NCI-H1417 treated with DMSO at 0.1 percent for 48 hours (cell line): ENCODE data around the gene ANGPTL2.

Source experiments
- DNase-seq: peaks from one replicate; lab custom pipeline; 2025; lab: John Stamatoyannopoulos, UW

ANGPTL2 gene

GRCh38 chr9:127093319-127094020 is 29.0 kb downstream of the ANGPTL2 start:
- no peak for DNase-seq

DNA sequence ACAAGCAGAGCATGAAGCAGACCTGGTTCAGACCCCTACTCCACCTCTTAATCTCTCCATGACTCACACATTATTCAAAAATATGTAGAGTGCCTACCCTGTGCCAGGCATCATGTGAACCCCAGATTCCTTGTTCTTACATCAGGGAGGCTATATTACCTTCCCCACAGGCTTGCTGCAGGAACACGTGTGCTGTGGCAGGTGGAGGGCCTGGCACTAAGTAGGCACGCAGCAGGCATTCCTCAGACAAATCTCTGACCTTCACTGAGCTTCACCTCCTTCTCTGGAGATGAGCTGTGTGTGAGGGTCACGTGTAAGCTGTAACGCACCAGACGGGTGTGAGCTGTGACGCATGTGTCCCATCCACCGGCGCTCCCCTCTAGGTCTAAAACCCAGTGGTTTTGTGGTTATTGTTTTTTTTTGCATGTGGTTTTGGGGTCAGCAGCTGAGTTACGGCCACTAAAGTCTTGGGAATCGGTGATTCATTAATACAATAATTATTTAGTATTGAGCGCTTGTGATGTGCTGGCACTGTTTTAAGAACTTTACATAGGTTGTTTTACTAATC is 30.3 kb downstream of the ANGPTL2 start:
- no peak for DNase-seq

DNA sequence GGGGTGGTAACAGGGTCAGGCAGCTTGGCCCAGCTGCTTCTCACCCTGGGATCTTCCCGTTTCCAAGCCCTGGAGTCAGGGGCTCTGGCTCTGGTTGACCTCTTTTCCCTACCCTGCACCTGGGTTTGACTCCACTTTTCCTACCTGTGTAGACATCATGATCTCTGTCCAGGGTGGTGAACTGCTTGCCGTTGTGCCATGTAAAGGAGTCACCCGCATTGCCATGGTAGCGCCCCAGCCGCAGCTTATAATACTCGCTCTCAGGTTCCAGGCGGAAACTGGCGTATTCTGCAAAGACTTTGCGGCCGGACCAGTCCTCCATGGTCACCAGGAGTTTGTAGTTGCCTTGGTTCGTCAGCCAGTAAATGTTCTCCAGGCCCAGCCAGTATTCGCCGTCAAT is 30.9 kb downstream of the ANGPTL2 start:
- no peak for DNase-seq

GRCh38 chr9:127090341-127090985 is 32.0 kb downstream of the ANGPTL2 start:
- no peak for DNase-seq

- no peak for DNase-seq
These were observed 32.8 kb downstream of the ANGPTL2 start for GRCh38 chr9:127089631-127090081.

DNA sequence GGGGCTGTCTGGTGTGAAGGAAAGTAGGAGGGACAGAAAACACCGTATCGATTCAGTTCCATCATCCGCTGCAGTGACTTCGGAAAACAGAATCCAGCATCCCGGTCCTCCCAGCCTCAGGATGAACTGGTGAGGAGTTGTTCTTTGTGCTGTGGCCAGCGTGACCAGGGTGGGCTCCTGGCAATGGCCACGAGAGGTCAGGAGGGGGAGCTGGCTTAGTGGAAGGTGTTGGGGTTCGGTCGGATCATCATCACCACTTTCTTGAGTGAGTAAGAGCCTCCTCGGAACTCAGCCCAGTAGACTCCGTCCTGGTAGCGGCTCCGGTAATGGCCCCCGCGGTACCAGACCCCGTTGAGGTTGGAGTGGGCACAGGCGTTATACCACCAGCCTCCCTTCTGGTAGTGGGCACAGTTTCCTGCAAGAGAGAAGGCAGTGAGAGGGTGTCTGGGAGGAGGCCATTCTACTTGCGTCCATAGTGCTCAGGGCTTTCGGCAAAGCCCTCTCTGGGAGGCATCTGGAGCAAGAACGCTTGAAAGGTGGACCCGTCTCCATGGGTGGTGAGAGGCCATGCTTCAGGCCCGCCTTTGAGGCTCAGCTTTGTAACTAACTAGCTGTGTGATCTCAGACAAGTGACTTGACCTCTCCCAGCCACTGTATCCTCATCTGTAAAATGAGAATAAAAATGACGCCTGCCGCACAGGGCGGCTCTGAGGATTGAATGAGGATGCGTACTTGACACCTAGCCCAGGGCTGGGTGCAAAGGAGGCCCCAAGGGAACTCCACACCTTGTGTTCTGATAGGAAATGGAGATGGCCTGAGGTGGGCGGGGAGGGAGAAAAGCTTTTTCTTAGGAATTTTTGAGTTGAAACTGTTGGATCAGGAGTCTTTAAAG is 33.5 kb downstream of the ANGPTL2 start:
- DNase-seq = no peak

GRCh38 chr9:127087836-127088235 is 34.6 kb downstream of the ANGPTL2 start:
- DNase-seq = no peak

- DNase-seq = no peak
These were observed 35.0 kb downstream of the ANGPTL2 start for GRCh38 chr9:127087411-127087810.

- DNase-seq = no peak
These were observed 35.7 kb downstream of the ANGPTL2 start for GRCh38 chr9:127086771-127087170.

DNA sequence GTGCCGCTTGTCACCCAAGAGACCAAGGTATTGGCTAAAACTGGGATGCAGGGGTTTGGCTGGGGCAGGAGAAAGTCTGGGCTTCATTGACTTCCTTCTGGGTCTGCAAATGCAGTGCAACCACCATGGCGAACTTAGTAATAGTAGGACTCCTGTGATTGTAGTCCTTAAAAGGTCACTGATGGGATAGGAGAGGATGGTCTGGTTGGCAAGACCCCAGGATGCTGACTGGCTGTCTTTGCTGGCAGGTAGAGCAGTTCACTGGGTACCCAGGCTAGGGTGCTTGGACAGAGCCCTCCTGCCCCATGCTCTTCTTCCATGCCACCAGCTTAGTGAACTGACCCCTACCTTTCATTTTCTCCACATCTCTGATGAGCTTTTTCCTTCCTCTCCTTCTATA is 37.2 kb downstream of the ANGPTL2 start:
- no peak for DNase-seq

GRCh38 chr9:127084076-127085039 is 38.1 kb downstream of the ANGPTL2 start:
- DNase-seq = no peak

GRCh38 chr9:127083138-127083980 is 39.1 kb downstream of the ANGPTL2 start:
- DNase-seq = no peak

GRCh38 chr9:127081250-127082185 is 40.9 kb downstream of the ANGPTL2 start:
- no peak for DNase-seq

GRCh38 chr9:127079446-127080140 is 42.8 kb downstream of the ANGPTL2 start:
- no peak for DNase-seq

GRCh38 chr9:127078988-127079387 is 43.4 kb downstream of the ANGPTL2 start:
- DNase-seq = no peak

- no peak for DNase-seq
These were observed 44.1 kb downstream of the ANGPTL2 start for GRCh38 chr9:127078336-127078735.

DNA sequence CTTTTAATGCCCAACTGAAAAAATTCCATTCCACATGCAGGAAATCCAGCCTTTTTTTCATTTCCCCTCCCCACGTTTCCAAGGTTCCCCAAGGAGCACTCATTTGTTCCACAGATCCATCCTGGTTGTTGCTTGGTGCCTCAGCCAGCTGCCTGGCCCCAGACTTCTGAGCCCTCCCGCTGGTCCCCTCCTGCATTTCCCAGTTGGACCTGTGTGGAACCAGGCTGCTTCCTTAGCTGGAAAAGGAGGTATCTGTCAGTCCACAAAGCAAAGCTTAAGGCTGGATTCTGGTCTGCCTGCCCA is 44.8 kb downstream of the ANGPTL2 start:
- no peak for DNase-seq

DNA sequence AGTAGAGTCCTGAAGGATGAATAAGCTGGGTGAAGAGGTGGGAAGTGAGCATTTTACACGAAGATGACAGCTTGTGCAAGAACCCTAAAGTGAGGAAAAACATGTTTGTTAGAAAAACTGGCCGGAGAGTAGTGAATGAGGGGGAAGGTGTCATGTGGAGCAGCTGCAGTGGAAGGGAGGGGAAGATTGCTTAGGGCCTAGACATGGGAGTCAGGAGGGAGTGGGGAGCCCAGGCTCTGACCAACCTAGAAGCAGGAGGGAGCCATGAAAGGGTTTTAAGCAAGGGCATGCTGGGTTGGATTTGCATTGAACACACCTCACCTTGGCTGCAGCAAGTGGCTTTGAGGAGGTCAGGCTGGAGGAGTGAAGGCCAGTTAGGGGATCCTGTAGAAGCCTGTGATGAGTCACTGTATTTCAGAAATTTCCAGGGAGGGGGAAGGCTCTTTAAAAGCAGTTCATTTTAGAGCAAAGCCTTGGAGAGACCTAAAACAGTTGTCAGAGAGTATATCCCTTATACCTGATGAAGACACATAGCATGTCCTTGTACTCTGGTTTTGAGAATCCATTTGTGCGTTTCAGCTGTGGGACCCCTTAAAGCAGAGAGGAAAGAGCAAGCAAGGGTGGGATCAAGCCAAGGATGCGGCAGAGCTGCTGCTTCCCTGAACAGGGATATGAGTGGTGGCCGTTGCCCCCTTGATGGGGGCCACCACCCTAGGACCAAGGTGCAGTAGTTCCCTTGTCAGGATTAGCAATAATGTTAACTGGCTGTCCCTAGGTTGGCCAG is 45.4 kb downstream of the ANGPTL2 start:
- no peak for DNase-seq
